M059J (cell line): ENCODE measurements around the gene ZNF14. TPM values are rescaled to one million over a fixed set of nuclear protein-coding genes. Genes with fewer than 3 reads are reported as not detected.
"Not testable (repeated sequence)": the region's sequence is repeated elsewhere in the genome, so short reads cannot be mapped to it uniquely, and the experiment has no call there.

Source experiments
- DNase-seq: peaks from one replicate; pipeline ENCODE4 v3.0.0-alpha.2; 2012; ENCODE audit warnings: low read depth
- total RNA-seq: library from RNA; depleted of rRNA; stranded (reverse); fragments of >200 nt; shearing (Covaris generic); gene quantifications from 2 replicates; pipeline ENCODE4 v1.2.3, GENCODE V29; 2014; rRNA removed

Gene ZNF14
- total RNA-seq: 2.1 and 4.5 TPM in 2 replicates

DNA sequence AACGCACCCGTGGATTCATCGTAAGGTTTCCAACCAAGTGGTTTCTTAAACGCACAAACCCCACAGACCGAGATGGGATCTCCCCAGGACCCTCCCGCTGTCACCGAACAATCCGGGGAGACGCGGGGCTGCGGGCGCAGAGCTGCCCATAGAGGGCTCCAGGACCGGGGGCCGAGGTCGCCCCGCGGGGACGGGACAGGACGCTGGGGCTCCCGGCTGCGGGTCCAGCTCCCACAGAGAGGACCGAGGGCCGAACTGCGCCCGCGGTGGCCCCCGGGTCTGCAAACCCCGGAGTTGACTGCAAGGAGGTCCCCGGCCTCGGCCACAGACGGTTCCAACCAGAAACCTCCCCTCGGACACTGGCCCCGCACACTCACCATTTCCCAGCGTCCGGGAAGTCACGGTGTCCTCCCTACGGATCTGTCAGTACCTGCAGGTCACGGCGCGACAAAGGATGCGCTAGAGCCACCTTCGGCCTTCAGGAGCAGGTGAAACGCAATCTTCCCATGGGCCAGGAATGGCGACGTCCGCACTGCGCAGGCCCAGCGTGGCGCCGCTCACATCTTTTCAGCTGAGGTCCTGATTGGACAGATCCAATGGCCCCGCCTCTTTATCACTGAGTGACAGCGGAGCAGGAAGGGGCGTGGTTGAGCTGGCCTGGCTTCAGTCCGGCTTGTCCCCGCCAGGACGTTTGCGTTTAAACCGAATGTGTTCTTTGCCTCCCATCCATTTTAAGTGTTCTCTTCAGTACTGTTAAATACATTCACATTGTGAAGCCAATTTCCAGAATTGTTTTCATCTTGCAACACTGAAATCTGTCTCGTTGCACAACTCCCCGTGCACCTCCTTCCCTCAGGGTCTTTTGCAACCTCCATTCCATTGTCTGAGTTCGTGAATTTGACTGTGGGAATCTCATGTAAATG is at the start of gene ZNF14:
TSS of gene ZNF14 (minus strand) at position 534 of the 923 bp plus-strand sequence. CDS start at position 380, 154 bp downstream.
- peak; percentile 92 for DNase-seq

DNA sequence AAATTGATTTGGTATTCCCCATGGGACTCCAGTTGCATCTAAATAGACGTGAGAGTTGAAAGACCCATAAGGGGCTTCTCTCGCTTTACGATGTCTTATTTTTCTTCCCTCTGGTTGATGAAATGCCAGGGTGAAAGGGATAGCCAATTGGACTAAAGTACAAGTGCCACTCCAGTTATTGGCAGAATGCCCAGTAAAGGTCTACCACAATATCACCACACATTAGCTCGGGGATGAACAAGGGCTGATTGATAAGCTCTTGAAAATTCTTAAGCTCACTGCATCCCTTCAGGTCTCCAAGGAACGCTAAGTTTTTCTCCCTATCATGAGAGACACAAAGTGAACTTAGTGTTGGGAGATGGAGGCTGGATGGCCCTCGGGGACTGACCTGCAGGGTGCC is 48.9 kb upstream of the ZNF14 start:
- peak; percentile 46 for DNase-seq

DNA sequence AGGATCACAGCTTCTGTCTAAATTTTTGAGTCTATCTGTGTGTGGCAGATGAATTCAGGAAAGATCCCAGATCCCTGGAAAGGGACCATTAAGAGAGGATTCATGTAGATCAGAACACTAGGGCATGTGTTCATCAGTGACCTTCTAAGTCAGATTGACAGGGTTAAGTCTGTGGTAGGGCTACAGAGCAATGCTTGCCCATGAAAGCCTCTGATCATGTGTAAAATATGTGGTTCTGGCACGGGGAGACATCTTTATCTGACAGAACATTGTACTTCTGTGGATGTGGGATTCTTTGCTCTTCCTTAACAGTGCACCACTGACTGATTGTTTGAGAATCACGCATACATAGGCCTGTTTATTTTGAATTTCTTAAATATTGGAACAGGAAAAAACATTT is 45.8 kb upstream of the ZNF14 start:
- DNase-seq: no peak

DNA sequence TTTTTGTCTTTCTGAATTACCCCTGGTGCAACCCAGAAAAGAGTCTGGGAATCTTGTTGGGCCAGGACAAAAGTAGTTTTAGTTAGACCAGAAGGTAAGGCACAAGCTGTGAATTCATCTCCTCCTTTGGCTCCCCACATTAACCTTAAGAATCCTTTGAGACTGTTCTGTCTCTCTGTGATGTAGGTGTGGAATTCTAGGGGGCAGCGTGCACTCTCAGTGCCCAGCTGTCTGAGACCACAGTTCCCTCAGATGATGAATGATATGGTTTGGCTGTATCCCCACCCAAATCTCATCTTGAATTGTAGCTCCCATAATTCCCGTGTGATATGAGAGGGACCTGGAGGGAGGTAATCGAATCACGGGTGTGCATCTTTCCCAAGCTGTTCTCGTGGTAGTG is 44.8 kb upstream of the ZNF14 start:
- DNase-seq: no peak

DNA sequence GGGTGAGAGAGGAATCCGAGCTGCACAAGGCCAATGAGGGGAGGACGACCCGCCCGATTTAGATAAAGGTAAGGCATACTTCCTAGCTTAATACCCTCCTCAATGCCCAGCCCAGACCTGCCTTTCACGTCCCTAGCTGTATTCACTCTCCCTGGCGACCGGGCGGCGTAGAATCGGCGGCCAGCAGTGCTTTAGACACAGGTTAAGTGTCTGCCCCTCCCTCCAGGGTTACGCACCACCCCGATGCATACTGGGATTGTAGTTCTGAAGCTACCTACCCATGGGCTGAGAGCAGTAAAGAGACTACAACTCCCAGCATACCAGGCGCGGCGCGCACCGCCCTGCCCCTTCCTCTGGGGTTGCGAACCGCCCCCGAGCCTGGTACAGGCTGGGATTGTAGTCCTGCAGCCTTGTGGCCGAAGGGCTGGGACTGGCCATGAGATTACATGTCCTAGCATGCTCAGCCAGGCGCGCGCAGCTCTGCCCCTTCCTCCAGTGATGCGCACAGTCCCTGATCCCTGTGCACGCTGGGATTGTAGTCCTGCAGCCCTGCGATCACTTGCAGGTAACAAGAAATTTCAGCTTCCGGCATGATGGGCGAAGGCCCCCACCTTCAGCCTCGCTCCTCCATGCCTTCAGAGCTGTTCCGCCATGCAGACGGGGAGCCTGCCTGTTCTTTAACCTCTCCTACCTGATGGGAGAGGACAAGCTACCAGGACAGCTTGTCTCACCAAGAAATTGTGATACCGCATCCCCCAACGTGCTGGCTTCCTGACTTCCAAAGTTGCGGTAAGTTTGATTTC is 43.5 kb upstream of the ZNF14 start:
- peak; percentile 99 for DNase-seq

DNA sequence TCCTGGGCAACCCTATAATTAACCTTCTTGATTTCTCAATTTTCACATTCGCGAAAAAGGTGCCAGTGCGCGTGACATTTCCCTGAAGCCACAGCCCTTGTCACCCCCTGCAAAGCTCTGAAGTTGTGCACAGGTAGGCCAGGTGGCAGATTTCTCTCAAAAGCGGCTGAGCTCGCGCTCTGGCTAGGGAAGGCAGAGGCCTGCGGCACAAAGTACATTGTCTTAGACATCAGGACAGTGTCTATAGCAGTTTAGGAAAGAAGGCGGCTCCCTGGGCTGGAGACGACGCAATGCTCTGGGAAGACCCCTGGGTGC is 42.9 kb upstream of the ZNF14 start:
- no peak for DNase-seq

DNA sequence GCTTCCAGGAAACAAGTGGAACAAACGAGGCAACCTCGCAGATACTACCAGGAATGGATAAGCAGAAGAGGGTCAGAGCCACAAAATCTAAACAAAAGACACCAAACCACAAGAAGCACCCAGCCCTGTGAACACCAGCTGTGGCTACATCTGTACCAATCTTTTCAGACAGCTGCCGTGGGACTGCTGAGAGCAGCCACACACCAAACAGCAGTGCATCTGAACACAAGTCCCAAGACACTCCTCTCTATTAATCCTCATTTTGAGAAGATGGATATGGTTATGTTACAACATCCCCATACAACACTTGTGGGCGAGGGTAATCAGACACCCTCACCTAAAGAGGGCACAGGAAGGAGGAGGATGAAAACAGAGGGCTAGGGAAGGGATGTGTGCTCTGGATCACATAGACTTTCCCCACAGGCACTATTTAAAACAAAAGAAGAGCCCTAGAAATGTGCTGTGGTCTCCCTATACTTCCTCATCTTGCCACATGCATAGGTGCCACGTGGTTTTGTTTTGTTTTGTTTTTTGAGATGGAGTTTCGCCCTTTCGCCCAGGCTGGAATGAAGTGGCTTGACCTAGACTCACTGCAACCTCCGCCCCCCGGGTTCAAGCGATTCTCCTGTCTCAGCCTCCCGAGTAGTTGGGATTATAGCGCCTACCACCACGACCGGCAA is 41.6 kb upstream of the ZNF14 start:
- no peak for DNase-seq

DNA sequence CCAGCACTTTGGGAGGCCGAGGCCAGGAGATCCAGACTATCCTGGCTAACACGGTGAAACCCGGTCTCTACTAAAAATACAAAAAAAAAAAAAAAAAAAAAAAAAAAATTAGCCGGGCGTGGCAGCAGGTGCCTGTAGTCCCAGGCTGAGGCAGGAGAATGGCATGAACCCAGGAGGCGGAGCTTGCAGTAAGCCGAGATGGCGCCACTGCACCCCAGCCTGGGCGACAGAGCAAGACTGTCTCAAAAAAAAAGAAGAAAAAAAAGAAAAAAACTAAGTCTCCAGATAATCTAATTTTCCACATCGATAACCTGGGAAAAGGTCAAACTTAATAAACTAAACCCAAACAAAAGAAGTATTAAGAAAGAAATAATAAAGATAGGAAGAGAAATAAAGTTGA is 39.1 kb upstream of the ZNF14 start:
- DNase-seq: not testable (repeated sequence)

DNA sequence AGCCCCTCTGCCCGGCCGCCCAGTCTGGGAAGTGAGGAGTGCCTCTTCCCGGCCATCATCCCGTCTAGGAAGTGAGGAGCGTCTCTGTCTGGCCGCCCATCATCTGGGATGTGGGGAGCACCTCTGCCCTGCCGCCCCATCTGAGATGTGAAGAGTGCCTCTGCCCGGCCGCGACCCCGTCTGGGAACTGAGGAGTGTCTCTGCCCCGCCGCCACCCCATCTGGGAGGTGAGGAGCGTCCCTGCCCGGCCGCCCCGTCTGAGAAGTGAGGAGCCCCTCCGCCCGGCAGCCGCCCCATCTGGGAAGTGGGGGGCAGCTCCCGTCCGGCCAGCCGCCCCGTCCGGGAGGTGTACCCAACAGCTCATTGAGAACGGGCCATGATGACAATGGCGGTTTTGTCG is 37.1 kb upstream of the ZNF14 start:
- DNase-seq: not testable (repeated sequence)

DNA sequence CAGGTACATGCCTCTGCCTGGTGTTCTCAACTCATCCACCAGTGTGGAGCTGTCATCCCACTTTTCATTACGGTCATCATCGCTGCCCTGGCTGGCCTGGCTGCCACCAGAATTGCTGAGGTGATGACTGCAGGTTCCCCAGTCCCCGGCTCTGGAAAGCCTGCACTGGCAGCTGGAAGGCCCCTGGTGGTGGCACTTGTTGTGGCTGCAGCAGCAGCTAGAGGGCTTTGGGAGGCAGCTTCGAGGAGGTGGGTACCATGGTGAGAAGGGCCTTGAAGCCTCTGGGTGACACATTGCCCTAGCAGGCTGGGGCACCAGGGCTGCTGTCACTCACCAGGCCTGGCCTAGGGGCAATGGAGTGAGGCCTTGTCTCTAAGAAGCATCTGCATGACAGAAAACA is 25.3 kb upstream of the ZNF14 start:
- no peak for DNase-seq

DNA sequence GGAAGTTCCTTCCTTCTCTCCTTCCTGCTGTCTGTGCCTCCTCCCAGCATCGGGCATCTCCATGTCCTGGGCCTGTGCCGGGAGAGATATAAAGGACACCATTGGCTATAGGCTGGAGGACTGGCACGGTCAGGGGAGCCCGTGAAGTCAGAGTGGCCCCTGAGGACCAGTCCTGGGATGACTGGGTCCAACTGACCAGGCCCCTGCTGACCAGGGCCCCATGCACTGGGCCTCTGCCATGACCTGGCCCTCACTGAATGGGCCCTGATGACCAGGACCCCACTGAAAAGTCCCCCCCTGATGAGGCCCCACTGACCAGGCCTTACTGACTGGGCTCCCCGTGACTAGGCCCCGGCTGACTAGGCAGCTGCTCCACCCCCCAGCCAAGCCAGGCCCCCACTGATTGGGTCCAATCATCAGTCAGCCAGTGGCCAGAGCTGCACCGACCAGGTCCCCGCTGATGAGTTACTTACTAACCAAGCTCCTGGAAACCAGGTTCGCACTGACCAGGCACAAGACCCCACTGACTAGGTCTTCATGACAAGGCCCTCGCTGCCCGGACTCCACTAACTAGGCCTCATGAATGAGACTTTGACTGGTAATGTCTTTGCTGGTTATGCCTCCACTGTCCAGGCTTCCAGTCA is 20.0 kb upstream of the ZNF14 start:
- DNase-seq: no peak

DNA sequence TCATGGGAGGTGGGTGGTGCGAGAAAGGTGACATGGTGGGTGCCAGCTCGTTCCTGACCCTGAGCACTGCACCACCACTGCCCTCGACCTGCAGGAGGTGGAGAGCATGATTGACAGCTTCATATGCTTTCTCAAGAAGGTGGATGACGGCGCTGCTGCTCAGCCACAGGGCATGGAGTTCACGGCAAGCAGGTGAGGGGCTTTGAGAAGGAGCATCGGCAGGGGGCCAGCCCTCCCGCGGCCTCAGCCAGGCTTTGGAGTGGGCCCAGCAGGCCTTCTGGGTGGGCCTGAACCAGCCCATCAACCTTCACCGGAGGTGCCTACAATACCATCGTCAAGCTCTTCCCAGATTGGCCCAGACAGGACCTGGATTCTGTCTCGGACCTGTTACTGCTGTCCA is 18.9 kb upstream of the ZNF14 start:
- DNase-seq: no peak

DNA sequence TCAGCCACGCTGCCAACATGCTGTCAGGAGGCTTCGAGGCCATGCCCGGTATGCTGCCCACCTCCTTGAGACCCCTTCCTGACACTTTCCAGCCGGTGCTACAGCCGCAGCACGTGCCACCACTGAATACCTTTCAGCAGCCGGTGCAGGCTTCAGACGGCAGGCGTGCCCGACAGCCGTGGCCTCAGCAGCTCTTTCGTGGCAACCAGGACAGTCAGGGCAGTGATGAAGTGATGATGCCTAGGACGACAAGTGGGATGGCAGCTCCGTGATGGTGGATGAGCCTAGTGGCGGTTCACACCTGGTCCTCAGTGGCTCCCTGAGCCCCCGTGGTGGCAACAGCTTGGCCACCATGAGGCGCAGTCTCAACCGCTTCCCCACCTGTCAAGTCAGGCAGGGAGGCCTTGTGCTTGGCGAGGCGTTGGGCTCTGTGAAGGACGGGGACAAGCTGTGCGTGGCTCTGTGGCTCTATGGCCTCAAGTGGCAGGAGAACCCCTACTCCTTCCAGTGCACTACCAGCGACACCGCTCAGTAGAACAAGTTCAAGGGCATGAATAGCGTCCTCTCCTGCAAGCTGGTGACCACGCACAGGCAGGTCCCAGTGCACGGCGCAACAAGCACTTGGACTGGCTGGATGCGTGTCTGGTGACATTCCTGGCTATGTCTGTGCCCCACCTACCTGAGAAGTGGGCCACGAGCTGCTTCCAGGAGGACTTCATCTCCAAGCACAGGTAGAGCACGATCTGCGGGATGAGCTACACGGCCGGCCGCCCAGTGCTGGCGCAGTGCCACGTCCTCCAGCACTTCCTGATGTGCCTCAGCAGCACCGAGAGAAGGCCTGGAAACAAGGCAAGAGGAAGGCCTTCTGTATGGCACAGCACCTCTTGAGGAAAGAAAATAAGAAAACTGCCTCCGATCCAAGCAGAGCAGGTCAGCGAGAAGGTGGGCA is 18.2 kb upstream of the ZNF14 start:
- DNase-seq: no peak

DNA sequence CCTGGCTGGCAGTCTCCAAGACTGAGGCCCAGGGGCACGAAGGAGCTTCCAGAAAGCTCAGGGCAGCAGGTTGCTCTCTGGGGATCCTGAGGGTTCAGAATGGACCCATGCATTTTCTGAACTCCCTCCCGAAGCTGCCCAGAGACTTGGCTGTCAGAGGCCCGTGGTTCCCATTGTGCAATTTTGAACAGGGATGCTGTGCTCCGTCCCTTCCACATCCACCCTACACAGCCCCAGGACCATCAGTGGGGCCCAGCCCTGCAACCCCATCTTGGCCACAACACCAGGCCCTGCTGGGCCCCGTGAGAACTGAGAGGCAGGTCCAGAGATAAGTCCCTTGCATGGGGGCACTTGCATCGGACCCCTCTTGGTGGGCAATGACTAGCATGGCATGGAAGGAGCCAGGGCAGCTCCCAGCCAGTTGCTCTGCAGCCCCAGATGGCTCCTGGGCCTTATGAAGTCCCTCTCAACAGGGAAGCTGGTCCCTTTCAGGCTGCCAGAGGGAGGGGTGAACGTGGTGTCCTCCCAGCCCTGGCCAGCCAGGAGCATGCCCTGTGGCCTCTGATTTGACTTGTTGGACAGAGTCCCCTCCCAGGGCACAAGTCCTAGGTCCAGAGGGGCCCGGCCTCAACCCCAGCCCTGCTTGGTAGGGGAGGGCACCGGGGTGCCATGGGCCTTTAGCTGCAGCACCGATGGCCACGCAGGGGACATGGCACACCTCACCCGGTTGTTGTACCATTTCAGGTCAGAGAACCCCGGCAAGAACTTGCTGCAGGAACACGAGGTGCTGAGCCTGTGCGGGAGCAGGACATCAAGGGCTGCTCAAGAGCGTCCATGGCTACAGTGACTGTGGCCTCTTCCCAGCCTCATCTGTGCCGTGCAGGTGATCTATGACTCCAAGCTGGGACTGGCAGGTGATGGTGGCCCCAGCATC is 17.3 kb upstream of the ZNF14 start:
- DNase-seq: no peak

DNA sequence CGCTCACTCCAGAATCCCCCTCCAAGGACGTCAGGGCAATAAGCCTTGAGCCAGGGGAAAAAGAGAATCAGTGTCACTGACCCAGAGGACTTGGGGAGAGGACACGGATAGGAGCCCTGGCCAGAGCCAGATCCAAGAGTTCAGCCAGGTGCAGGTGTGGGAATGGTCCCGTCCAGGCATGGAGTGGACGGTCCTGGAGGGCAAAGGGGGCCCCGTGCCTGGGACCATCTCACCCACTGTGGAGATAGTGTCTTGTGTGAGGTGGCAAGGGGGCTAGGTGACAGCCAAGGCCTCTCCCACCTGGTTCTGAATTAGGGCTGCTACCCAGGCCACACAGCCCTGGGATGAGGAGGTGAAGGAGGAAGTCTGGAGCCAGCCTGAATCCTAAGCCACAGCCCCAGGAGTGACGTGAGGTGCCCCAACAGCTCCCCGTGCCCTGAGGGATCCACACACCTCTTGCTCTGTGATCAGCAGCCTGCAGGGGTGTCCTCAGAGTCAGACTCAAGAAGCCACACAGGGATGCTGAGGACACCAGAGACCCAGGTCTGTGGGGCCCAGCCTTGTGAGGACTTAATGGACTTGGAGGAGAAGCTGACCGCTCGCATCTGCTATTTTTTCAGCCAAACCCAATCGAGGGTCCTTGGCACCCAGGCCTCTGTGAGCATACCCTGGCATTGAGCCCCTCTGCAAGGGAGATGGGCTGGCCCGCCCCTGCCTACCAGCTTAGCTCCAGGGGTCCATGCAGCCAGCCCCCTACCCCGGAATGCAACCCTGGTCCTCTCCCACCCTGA is 16.4 kb upstream of the ZNF14 start:
- no peak for DNase-seq

DNA sequence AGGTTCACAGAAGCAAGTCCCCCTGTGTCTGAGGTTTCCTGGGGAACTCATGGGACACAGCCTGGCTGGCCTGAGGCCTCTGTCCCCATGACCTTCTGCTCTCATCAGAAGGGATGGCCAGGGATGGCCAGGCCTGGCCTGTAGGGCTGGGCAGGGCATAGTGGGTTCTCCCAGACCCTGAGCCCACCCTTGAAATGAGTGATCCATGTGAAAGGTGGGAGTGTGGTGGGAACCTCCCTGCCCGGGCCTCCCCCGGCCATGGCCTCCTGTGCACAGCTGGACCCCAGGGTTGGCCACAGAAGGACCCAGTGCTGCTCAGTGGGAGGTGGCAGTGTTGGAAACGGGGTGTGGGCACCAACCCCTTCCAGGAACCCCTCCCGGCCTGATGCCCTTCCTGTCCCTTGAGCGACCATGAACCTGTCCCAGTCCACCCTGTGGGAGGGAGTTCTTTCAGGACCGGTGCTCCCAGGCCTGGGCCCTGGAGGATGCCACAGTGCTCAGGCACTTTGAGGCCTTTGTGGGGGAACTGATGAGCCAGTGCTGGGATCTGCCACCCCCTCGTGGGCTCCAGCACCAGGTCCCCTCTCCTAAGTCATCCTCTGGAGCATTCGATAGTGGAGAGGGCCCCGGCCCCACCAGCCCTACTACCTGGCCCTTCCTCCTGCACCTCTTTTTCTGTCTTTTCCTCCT is 15.5 kb upstream of the ZNF14 start:
- no peak for DNase-seq

DNA sequence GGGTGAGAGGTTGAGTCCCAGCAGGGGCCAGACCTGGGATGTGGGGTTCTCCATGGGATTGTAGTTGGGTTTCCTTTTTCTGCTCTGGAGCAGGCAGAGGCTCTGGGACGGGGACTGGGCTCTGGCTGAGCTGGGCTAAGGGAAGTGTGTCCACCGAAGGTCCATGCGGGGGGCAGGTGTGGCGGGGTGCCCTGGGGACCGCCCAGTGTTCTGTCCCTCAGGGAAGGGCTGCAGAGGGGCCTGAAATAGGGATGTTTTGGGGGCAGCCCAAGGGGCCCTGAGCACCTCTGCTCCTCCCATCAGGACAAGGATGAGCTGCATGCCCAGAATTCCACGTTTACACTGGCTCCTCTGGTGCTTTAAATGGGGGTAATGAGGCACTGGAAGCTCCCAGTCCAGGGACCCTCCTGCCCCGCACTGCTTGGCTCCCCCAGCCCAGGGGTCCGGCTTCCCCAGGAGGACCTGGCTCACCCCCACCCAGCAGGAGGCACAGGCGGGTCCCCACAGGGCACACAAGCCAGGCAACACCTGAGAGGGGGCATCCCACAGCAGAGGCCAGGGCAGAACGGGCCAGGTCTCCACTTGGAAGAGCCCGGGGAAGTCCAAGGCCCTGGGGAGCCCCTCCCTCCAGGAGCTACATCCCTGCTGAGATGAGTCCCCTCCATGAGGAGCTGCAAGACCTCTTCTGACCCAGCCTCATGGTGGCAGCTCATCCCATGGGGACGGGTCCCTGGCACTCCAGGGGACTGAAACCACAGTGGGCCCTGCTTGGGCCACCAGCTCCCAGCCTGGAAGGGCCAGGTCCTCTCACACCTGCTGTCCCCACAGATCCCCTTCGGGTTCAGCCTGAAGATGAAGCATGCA is 14.7 kb upstream of the ZNF14 start:
- no peak for DNase-seq
